ENCODE measurements around the gene ABCG8. TPM values are rescaled to one million over a fixed set of nuclear protein-coding genes. Genes with fewer than 3 reads are reported as not detected.
A peak's percentile ranks its signal among the peaks of the same experiment; 100 is the strongest.

The ABCG8 gene
- polyA plus RNA-seq, 4 donors, result 0.67 to 1.1 (median 1.0) TPM

DNA sequence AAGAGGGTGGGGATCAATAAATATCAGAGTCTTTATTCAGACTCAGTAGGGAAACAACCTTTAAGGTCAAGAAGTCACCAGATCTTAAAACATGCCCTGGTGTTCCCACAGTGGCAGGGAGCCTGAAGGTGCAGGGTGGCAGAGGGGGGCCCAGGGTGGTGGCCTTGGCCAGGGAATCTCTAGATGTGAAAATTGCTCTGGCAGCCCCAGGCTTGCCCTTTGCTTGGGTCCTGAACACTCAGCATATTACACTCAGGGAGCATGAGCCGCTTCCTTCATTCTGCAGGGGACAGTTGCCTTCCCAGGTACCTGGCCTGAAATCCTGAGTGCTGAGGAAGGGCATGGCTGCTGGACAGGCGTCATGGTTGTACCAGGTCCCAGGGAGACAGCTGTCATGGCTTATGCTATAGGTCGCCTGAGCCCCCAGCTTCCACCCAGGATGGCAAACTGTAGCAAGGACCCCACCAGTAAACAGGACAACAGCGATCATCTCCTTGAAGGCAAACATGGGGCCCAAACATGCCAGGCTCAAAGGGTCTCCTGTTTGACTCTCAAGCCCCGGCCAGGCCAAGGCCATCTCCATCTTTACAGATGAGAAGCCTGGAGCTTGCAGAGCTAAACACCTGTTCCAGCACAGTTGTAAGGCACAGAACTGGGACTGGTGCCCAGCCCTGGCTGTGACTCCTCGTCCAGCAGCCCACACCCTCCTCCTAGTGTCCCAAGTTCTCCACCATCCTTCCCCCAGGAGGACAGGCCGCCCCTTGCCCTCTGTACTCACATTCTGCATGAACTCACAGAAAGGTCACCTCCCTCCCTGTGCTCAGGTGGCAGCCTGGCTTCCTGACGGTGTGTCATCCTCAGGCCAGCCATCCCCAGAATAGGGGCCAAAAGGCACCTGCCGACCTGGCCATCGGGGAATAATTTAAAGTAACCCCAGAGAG lies 14.6 kb downstream of the ABCG8 start:
- DNase-seq (ENCODE audit: low read depth in 4 of 4, low spot score in 3 of 4), result no peak

DNA sequence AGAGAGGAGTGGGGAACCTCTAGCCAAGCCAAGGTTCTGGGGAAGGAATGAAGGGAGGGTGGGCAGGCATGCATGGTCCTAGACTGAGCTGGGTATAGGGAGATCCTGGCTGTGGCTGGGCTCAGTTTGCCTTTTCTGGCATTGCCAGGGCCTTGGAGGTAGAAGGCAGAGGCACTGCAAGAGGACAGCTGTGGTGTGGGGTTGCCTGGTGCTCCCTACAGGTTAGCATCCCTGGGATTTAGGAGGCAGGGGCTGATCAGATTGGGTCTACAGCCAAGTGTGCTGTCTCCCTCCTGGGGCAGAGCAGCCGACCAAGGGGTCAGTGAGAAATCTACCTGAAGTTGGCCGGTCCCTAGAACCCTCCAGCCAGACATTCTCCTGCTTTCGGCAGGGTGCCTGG lies 15.9 kb downstream of the ABCG8 start:
- no peak for DNase-seq (ENCODE audit: low read depth in 4 of 4, low spot score in 3 of 4)

GRCh38 chr2:43855292-43855691 lies 16.5 kb downstream of the ABCG8 start:
- DNase-seq (ENCODE audit: low read depth in 4 of 4, low spot score in 3 of 4), result no peak

DNA sequence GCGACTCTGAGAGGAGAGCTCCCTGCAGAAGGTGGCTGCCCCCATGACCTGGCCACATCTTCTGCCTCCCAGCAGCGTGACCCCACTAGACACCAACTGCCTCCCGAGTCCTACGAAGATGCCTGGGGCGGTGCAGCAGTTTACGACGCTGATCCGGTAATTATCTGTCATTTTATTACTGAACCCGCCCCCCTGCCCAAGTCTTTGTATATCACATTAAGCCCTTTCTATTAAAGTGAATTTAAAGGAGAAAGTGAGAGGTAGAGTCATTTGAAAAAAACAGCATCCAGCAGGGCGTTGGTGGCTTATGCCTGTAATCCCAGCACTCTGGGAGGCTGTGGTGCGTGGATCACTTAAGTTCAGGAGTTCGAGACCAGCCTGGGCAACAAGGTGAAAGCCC lies 33.4 kb downstream of the ABCG8 start:
- DNase-seq (ENCODE audit: low read depth in 4 of 4, low spot score in 3 of 4), result no peak

DNA sequence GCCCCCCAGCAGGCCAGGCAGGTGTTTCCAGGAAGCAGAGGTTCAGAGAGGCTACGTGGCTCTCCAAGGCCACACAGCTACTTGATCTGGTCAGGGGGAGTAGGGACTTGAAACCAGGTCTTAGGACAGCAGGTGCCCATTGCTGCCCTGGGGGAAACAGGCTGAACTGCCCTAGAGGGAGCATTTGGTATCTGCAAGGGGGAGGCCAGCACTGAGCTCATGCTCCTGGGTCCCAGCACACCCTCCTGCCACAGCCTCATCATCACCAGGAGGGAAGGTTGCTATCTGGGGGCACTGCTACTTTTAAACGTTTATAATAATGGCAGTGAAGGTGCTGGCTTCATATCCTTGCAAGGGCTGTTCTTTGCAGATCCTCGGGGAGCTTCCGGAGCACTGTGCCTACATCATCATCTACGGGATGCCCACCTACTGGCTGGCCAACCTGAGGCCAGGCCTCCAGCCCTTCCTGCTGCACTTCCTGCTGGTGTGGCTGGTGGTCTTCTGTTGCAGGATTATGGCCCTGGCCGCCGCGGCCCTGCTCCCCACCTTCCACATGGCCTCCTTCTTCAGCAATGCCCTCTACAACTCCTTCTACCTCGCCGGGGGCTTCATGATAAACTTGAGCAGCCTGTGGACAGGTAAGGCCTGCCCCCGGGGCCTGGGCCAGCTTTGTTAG lies 36.1 kb downstream of the ABCG8 start:
- no peak for DNase-seq (ENCODE audit: low read depth in 4 of 4, low spot score in 3 of 4)

- peak in 1 of 4 donors; percentile 10 for DNase-seq (ENCODE audit: low read depth in 4 of 4, low spot score in 3 of 4)
These were observed 39.2 kb downstream of the ABCG8 start for GRCh38 chr2:43877782-43878464.

DNA sequence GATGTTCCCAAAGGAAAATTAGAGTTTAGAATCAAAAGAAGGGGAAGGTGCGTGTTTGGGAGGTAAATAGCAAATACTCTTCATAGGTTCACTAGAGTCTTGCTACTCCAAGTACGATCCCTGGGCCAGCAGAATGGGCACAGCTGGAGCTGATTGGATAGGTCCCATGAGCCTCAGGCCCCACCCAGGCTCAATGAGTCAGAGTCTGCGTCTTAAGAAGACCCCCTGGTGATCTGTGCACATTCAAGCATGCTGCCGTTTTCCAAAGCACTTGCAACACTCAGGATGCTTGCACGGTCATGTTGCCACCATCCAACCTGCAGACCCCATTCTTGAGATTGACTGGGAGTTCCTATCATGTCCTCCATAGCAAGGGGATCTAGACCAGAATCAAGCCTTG lies 40.5 kb downstream of the ABCG8 start:
- no peak for DNase-seq (ENCODE audit: low read depth in 4 of 4, low spot score in 3 of 4)

DNA sequence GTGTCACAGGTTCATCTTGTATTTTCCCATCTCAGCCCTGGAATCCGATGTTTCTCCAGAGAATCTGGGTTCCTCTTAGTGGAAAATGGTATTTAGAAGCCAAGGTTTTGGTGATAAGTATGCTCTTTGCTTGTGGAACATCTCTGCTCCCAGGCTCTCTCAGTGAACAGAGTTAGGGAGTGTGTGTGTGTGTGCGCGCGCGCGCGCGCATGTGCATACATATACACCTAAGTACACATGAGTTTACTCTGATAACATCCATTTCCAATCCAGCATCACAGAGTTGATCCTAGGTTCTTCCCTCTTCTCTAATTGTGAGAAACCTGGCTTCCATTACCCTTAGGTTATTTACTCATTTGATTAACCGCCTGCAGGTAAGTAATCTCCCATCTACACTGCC lies 41.7 kb downstream of the ABCG8 start:
- DNase-seq (ENCODE audit: low read depth in 4 of 4, low spot score in 3 of 4), result no peak

DNA sequence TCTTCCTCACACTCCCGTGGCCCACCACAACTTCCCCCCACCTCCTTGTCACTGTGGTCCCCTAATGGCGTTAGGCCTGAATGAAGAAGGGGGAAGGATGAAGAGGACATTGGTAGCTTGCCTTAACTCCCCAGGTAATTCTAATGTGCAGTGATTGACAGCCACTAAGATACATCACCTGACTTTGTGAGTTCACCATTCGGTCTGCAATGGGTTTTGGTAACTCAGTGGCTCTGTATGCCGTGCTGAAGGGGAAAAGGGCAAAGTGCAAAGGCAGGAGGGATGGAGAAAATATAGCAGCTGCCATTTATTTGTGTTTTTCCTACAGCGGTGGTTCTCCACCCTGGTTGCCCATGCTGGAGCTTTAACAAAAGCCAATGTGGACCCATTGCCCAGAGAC lies 42.2 kb downstream of the ABCG8 start:
- DNase-seq (ENCODE audit: low read depth in 4 of 4, low spot score in 3 of 4), result no peak

- DNase-seq (ENCODE audit: low read depth in 4 of 4, low spot score in 3 of 4), result no peak
These were observed 43.5 kb downstream of the ABCG8 start for GRCh38 chr2:43882312-43882711.

- DNase-seq (ENCODE audit: low read depth in 4 of 4, low spot score in 3 of 4), result peak in 1 of 4 donors; percentile 2
These were observed 45.9 kb downstream of the ABCG8 start for GRCh38 chr2:43884689-43885088.

DNA sequence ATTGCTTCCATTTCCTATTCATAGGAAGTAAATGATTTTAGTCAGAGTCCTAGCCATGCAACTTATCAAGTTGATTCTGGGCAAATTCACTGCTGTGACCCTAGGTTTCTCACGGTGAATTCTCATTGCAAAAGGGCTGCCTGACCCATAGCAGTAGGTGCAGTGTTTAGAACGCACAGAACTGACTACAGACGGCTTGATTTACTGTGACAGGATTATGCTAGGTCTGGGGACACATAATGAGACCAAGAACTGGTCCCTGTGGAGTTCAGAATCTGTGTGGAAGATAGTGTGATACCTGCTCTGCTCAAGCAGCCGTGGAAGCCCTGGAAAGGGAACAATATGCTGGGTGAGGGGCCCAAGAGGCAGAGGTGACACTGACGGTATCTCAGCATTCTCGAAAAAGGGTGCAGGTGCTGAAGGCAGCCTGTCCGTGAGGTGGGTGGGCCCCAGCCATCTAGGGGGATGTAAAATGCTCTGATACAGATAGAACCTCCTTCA lies 46.4 kb downstream of the ABCG8 start:
- no peak for DNase-seq (ENCODE audit: low read depth in 4 of 4, low spot score in 3 of 4)

- DNase-seq (ENCODE audit: low read depth in 4 of 4, low spot score in 3 of 4), result no peak
These were observed 48.4 kb downstream of the ABCG8 start for GRCh38 chr2:43887176-43887575.

DNA sequence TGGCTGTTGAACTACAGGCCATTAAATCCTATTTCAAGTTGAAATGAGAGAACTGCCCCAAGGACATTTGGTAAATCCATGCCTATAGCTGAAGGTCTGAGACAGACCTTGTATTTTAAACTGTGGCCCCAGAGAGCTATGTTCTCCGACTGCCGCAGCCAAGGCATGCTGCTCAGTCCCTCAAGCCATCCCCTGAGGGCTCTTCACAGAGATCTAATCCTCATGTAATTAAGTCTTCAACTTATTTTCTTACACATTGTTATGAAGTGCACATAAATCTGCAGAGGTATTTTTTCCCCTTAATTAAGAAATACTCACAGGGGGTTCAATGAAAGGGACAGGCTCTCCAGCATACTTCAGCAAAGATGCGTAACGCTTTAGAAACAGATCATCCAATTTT lies 50.6 kb downstream of the ABCG8 start:
- no peak for DNase-seq (ENCODE audit: low read depth in 4 of 4, low spot score in 3 of 4)

DNA sequence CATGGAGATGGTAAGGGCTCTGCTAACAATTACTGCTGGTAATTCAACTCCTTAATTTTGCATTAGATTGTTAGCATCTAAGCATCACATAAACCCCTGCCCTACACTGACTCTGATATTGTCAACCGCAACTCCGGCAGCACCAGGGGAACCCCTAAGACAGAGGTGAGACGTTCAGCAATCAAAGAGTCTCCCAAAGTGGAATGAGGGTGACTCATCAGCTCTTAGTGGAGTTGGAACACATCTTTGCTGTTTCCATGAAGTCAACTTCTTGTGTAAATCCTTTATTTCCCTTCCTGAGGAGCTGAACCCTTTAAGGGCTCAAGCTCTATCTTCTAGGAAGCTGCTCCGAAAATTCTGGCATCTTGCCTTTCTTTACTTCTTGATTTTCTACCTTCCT lies 52.1 kb downstream of the ABCG8 start:
- DNase-seq (ENCODE audit: low read depth in 4 of 4, low spot score in 3 of 4), result no peak

DNA sequence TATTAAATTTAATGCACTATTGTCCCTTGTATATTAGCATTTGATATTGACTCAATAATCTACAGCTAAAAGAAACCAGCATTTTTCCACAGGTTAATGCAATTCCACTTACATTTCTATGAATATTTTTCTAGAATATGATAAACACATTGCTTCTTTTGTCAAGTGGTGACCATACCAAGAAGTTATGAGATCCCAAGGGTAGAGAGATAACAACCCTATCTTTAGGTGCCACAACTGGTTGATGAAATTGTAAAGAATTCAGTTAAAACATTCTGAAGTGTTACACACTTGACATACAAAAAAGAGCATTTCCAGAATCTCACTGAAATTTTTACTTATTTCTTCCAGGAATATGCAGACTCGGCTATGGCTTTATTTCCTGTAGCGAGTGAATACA lies 56.0 kb downstream of the ABCG8 start:
- no peak for DNase-seq (ENCODE audit: low read depth in 4 of 4, low spot score in 3 of 4)

DNA sequence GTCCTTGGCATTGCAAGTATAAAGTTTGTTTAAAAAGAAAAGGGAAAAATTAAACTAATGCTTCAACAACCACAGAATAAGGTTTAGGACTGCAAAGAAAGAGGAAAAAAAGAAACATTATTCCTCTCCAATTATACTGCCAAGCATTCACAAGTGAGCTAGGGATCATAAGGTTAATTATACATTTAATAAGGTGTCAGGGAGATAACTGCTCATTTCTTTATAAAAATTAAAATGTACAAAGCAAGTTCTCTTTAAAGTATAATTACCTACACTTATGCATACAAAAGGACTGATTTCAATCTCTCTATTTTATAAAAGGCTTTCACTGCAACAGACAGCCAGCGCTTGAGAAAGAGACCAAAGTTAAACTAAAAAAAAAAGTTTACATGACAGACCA lies 58.1 kb downstream of the ABCG8 start:
- DNase-seq (ENCODE audit: low read depth in 4 of 4, low spot score in 3 of 4), result no peak

DNA sequence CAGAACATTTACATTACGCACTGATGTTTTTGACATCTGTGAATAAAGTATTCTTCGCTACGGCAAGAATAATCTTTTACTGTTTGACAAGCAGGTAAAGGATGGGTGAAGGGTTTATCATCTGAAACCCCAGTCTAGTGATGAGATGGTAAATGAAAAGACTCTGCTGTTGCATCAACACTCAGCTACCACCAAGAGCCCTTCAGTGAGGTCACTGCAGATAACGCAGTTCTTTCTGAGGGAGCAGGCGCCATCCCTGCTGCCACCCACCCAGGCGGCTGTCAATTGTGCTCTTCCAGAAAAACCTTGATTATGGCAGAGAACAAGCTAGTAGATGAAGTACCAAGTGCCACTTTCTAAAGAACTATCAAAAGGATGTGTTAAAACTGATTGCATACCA lies 58.7 kb downstream of the ABCG8 start:
- no peak for DNase-seq (ENCODE audit: low read depth in 4 of 4, low spot score in 3 of 4)

GRCh38 chr2:43898134-43898837 lies 59.5 kb downstream of the ABCG8 start:
- DNase-seq (ENCODE audit: low read depth in 4 of 4, low spot score in 3 of 4), result no peak

GRCh38 chr2:43898838-43899346 lies 60.1 kb downstream of the ABCG8 start:
- DNase-seq (ENCODE audit: low read depth in 4 of 4, low spot score in 3 of 4), result no peak
